ENCODE measurements around the gene DOK3.

- peak in 1 of 3 donors; percentile 36 for TF ChIP-seq POLR2AphosphoS5 (IDR thresholded peaks at IDR 0.05)
- TF ChIP-seq, protein P1, sequence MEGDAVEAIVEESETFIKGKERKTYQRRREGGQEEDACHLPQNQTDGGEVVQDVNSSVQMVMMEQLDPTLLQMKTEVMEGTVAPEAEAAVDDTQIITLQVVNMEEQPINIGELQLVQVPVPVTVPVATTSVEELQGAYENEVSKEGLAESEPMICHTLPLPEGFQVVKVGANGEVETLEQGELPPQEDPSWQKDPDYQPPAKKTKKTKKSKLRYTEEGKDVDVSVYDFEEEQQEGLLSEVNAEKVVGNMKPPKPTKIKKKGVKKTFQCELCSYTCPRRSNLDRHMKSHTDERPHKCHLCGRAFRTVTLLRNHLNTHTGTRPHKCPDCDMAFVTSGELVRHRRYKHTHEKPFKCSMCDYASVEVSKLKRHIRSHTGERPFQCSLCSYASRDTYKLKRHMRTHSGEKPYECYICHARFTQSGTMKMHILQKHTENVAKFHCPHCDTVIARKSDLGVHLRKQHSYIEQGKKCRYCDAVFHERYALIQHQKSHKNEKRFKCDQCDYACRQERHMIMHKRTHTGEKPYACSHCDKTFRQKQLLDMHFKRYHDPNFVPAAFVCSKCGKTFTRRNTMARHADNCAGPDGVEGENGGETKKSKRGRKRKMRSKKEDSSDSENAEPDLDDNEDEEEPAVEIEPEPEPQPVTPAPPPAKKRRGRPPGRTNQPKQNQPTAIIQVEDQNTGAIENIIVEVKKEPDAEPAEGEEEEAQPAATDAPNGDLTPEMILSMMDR (IDR thresholded peaks at IDR 0.05 in 8 of 11, conservative IDR thresholded peaks at IDR 0.05 in 3 of 11): no peak
- TF ChIP-seq POLR2A (IDR thresholded peaks at IDR 0.05): no peak
Measured at GRCh38 chr5:177491983-177492746, 17.5 kb downstream of the DOK3 start.
